GM12892 (cell line): ENCODE data around the gene ADAM30.

Experiments
- POLR2A ChIP-seq: IDR thresholded peaks from 2 replicates; pipeline ENCODE4 v1.6.1; 2011; ENCODE audit warnings: low read depth, low read length, control low read depth
- POLR2AphosphoS5 ChIP-seq: IDR thresholded peaks from 2 replicates; pipeline ENCODE4 v1.6.1; 2011; ENCODE audit warnings: low read depth, low read length, control low read depth
- TAF1 ChIP-seq: IDR thresholded peaks from 2 replicates; pipeline ENCODE4 v1.6.1; 2011; ENCODE audit warnings: low read depth, mild to moderate bottlenecking, control low read depth, low read length, borderline replicate concordance

DNA sequence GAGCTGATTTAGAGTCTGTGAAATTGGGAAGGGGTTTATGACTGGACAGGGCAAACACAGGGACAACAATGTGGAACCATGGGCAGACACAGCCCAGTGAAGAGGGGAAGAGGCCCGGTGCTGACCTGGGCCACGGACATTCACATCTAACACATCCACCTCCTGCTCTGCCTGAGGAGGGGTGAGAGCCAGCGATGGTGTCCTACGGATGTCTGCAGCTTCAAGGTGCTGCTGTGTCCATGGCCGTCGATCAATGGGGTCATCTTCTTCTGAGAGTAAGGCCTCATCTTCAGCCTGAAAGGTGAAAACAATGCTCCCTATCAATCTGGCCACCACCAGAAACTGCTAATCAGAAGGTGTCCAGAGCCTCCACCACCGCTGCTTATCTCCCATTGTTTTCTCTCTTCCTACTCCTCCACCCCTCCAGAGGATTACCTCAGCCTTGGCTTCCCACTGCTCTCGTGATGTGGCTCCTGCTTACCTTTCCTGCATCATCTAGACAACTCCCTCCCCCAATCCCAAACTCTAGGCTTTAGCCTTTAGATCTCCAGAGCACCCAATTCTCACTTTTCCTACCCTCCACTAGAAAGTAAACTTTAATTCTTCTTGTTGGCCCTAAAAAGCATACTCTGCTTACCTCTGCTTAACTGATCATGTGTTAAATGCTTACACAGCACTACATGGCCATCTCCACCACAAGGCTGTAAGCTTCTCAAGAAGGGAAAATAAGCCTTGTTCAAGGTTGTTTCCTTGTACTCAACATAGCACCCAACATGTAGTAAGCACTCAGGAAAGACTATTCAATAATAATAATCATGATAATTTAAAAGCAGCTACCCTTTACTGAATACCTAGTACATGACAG is 24.0 kb upstream of the ADAM30 start:
- TF ChIP-seq TAF1 (no peak), POLR2A (no peak), POLR2AphosphoS5 (no peak)
